Neural crest cell (in vitro differentiated cells): ENCODE measurements around the gene GALNT17. TPM values are rescaled to one million over a fixed set of nuclear protein-coding genes. Genes with fewer than 3 reads are reported as not detected.

Experiments
- DNase-seq: peaks from one replicate; pipeline ENCODE4 v3.0.0; 2021; ENCODE audit warnings: low read depth, mixed read lengths, low spot score
- H3K27ac Mint-ChIP-seq: one replicate; pipeline ENCODE4 v1.8.0; 2021; ENCODE audit warnings: mild to moderate bottlenecking, mixed read lengths; ENCODE audit not compliant: unreplicated experiment
- H3K27me3 Mint-ChIP-seq: 2 replicates; pipeline ENCODE4 v1.8.0; 2021; ENCODE audit warnings: low read depth, mild to moderate bottlenecking, mixed read lengths
- H3K36me3 Mint-ChIP-seq: 2 replicates; pipeline ENCODE4 v1.8.0; 2021; ENCODE audit warnings: low read depth, mild to moderate bottlenecking, mixed read lengths
- H3K4me1 Mint-ChIP-seq: 2 replicates; pipeline ENCODE4 v1.8.0; 2021; ENCODE audit warnings: mixed read lengths
- H3K4me3 Mint-ChIP-seq: one replicate; pipeline ENCODE4 v1.8.0; 2021; ENCODE audit warnings: mild to moderate bottlenecking, mixed read lengths
- H3K9me3 Mint-ChIP-seq: 2 replicates; pipeline ENCODE4 v1.8.0; 2021; ENCODE audit warnings: mixed read lengths
- total RNA-seq: library from RNA; stranded (reverse); gene quantifications from 2 replicates; pipeline ENCODE4 v1.2.1, GENCODE V29; 2021
- TF ChIP-seq, protein P1 (sequence below): fragments of 200-600 bp; sonication (generic); conservative IDR thresholded peaks from 2 replicates; pipeline ENCODE4 v1.5.0; 2021; ENCODE audit warnings: antibody characterized with exemption, mild to moderate bottlenecking

Gene GALNT17
- total RNA-seq, 1 donor from 2014 or later: 11.0 TPM

DNA sequence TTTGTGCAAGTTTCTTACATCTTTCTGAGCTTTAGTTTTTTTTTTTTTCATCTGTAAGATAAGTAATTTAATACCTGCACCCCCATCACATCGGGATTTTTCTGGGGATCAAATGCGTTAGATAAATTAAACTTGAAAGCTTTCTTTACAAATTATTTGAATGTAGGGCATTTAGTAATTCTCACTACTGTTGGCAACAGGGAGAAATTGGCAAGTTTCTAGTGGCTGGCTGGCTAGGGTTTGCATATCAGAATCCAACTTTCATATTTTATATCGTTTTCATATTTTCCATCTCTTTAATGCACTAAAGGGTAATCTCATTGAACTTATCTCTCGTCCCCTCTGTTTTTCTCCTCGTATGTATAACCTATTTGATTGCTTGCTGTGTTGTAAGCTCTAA lies 412.9 kb downstream of the GALNT17 start:
- H3K4me1 Mint-ChIP-seq: peaks cover 31% of the 10 kb centered on the region
- H3K27me3 Mint-ChIP-seq: no peaks in the 10 kb centered on the region
- H3K36me3 Mint-ChIP-seq: peaks cover 4% of the 10 kb centered on the region
- no peak for DNase-seq
- no peak overlapping the region for H3K4me3 Mint-ChIP-seq
- no peak overlapping the region for H3K27ac Mint-ChIP-seq
- TF ChIP-seq, protein P1, sequence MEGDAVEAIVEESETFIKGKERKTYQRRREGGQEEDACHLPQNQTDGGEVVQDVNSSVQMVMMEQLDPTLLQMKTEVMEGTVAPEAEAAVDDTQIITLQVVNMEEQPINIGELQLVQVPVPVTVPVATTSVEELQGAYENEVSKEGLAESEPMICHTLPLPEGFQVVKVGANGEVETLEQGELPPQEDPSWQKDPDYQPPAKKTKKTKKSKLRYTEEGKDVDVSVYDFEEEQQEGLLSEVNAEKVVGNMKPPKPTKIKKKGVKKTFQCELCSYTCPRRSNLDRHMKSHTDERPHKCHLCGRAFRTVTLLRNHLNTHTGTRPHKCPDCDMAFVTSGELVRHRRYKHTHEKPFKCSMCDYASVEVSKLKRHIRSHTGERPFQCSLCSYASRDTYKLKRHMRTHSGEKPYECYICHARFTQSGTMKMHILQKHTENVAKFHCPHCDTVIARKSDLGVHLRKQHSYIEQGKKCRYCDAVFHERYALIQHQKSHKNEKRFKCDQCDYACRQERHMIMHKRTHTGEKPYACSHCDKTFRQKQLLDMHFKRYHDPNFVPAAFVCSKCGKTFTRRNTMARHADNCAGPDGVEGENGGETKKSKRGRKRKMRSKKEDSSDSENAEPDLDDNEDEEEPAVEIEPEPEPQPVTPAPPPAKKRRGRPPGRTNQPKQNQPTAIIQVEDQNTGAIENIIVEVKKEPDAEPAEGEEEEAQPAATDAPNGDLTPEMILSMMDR: no peak
- H3K9me3 Mint-ChIP-seq: peaks cover 5% of the 10 kb centered on the region

DNA sequence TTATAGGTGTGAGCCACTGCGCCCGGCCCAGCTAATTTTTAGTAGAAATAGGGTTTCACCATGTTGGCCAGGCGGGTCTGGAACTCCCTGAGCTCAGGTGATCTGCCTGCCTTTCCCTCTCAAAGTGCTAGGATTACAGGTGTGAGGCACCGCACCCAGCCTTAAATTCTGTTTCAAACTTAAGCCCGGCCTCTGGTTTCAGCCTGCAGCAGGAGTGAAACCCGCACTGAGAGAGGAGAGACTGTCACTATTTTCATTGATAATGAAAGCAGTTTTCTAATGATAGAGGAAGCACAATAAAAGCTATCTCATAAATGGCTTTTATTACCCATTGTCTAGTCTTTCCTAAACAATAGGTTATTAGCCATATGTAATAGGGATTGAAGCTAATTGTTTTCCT lies 415.5 kb downstream of the GALNT17 start:
- Mint-ChIP-seq H3K4me3 (no peak overlapping the region), H3K27me3 (no peaks in the 10 kb centered on the region), H3K36me3 (peaks cover 13% of the 10 kb centered on the region), H3K4me1 (peaks cover 21% of the 10 kb centered on the region), H3K9me3 (peaks cover 10% of the 10 kb centered on the region), H3K27ac (no peak overlapping the region)
- DNase-seq: no peak
- TF ChIP-seq, protein P1: no peak

DNA sequence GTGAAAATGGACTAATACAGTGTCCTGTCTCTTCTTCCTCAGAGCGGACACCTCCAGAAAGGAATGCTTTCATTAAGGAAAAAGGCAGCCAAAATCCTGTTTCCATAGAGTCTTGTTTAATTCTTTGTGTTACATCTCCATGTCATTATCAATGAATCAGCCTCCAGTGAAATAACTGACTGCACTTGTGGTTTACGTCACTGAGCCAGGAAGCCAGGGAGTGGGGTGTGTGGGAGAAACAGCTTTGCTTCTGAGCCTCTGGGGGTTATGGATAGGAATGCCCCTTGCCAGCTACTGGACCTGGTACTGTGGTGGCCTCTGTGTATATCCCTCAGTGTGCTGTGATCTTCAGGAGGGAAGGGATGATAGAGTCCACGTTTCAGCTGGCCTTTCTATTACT lies 416.8 kb downstream of the GALNT17 start:
- Mint-ChIP-seq H3K27ac (no peak overlapping the region), H3K4me3 (no peak overlapping the region), H3K36me3 (peaks cover 13% of the 10 kb centered on the region), H3K4me1 (peaks cover 14% of the 10 kb centered on the region), H3K27me3 (no peaks in the 10 kb centered on the region), H3K9me3 (peaks cover 10% of the 10 kb centered on the region)
- TF ChIP-seq, protein P1: no peak
- DNase-seq: no peak

DNA sequence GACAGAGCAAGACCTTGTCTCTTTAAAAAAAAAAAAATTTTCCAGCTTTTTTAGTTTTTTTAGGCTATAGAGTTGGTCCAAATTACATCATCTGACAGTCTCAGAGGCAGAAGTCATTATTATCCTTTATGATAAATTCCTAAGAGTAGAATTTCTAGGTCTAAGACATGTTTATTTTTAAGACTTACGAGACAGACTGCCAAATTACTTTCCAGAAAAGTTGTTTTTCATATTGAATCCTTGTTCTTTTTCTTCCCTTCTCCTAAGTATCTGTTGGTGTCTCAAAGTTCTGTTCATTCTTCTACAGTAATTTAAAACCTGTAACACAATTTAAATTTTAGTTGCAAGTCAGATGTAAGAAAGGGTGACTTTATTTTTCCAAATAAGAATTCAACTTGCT lies 421.4 kb downstream of the GALNT17 start:
- no peak for DNase-seq
- H3K27me3 Mint-ChIP-seq: no peaks in the 10 kb centered on the region
- TF ChIP-seq, protein P1: no peak
- no peak overlapping the region for H3K27ac Mint-ChIP-seq
- peaks cover 13% of the 10 kb centered on the region for H3K36me3 Mint-ChIP-seq
- peaks cover 14% of the 10 kb centered on the region for H3K4me1 Mint-ChIP-seq
- H3K4me3 Mint-ChIP-seq: no peak overlapping the region
- peaks cover 8% of the 10 kb centered on the region for H3K9me3 Mint-ChIP-seq

DNA sequence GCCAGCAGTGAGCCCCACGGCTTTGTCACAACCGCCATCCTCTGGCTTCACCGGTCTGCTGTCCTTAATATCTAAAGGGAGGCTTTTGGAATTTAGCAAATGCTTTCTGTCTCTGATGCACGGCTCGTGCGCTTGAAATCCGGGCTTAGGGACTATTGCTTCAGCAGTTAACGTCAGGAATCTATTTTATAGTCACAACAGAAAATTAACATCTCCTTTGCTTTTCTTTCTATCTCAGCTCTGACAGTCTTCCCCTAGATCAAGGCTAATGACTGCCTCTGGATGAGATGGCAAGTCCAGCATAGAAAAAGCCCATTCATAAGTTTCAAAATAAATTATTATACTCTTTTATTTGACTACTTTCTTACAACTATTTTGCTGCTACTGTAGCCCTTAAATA lies 423.8 kb downstream of the GALNT17 start:
- Mint-ChIP-seq H3K36me3 (peaks cover 8% of the 10 kb centered on the region), H3K4me3 (no peak overlapping the region), H3K27me3 (no peaks in the 10 kb centered on the region), H3K27ac (no peak overlapping the region), H3K4me1 (peaks cover 27% of the 10 kb centered on the region), H3K9me3 (peaks cover 4% of the 10 kb centered on the region)
- TF ChIP-seq, protein P1: no peak
- no peak for DNase-seq
